Motor neuron (in vitro differentiated cells): ENCODE results near the gene TPTE. TPM values are rescaled to one million over a fixed set of nuclear protein-coding genes. Genes with fewer than 3 reads are reported as not detected.
A peak's percentile ranks its signal among the peaks of the same experiment; 100 is the strongest.
"Not testable (repeated sequence)": the region's sequence is repeated elsewhere in the genome, so short reads cannot be mapped to it uniquely, and the experiment has no call there.

Source experiments
- ATAC-seq, 8 experiments: fragments of 200-7000 bp; cut with Tn5 transposase; replicated peaks in 6 of 8; 2 replicates each; pipeline ENCODE4 v1.8.0; 2021; ENCODE audit warnings: mild to moderate bottlenecking in 8 of 8, moderate library complexity in 8 of 8
- H3K27ac ChIP-seq, 2 donors: fragments of 250-450 bp; sonication (Bioruptor Pico); 2 replicates each; pipeline ENCODE4 v1.9.0; 2021; ENCODE audit warnings: antibody characterized with exemption in 2 of 2, mild to moderate bottlenecking in 2 of 2, moderate library complexity in 1 of 2
- H3K4me1 ChIP-seq, 2 donors: fragments of 250-450 bp; sonication (Bioruptor Pico); replicated peaks in 1 of 2; 2 replicates each; pipeline ENCODE4 v1.6.1; 2021; ENCODE audit warnings: antibody characterized with exemption in 2 of 2, mild to moderate bottlenecking in 2 of 2, moderate library complexity in 1 of 2
- H3K4me3 ChIP-seq, 5 donors: fragments of 250-450 bp; sonication (Bioruptor Pico); 2 replicates each; pipeline ENCODE4 v1.9.0; 2021; ENCODE audit warnings: antibody characterized with exemption in 5 of 5, mild to moderate bottlenecking in 5 of 5, moderate library complexity in 4 of 5
- WGBS, 10 experiments: fragments of 450-650 bp; shearing (Covaris generic); methylation state at CpG; one replicate each; pipeline ENCODE4 v1.0.0; 2022; 5-methylcytosine and 5-hydroxymethylcytosine counted together
- in situ Hi-C, 9 experiments: fragments of 400-800 bp; cut with MboI; loops; one replicate each; pipeline ENCODE4 v1.15.0; 2021; ENCODE audit warnings: low sequenced_read_pairs in 9 of 9, low pct_unique_long_range_greater_than_20kb in 2 of 9; ENCODE audit not compliant: unreplicated experiment in 9 of 9
- total RNA-seq, 8 experiments: library from RNA; unstranded; fragments of 300-600 nt; gene quantifications; 2 replicates each; pipeline versions ENCODE4 v1.2.3 to v1.2.4, GENCODE V29; 2022

Gene TPTE
- total RNA-seq, 8 experiments from 2014 or later: 0.14 TPM; not detected in 7

- 17 to 93% (median 54%) methylated on average over 1 to 6 of the region's 6 CpGs; no CpG with 5 or more reads in 1 of the 10 experiments for WGBS, 10 experiments
- H3K4me3 ChIP-seq, H3K27ac ChIP-seq, ATAC-seq, in situ Hi-C loops, H3K4me1 ChIP-seq: not testable (repeated sequence)
These were observed 109.4 kb downstream of the TPTE start for GRCh38 chr21:10630829-10631228.

GRCh38 chr21:10631316-10631715, 109.9 kb downstream of the TPTE start:
- ATAC-seq, in situ Hi-C loops, H3K4me3 ChIP-seq, H3K4me1 ChIP-seq, H3K27ac ChIP-seq: not testable (repeated sequence)
- WGBS, 10 experiments: 0 to 71% (median 13%) methylated on average over 1 to 5 of the region's 5 CpGs; no CpG with 5 or more reads in 1 of the 10 experiments

DNA sequence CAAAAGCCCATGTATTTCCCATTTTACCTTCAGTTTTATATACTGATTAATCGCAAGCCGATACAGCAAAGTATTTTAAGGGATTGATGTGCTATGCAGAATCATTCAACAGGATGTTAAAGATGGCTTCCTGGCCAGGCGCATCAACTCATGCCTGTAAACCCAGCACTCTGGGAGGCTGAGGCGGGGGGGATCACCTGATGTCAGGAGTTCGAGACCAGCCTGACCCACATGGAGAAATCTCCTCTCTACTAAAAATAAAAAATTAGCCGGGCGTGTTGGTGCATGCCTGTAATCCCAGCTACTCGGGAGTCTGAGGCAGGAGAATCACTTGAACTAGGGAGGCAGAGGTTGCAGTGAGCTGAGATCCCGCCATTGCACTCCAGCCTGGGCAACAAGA, 116.8 kb downstream of the TPTE start:
- H3K27ac ChIP-seq, in situ Hi-C loops, ATAC-seq, H3K4me1 ChIP-seq, H3K4me3 ChIP-seq: not testable (repeated sequence)
- 2 to 51% (median 29%) methylated on average over 2 to 9 of the region's 9 CpGs for WGBS, 10 experiments

- Histone ChIP-seq H3K4me1 (no peaks in the 10 kb centered on the region), H3K27ac (no peak overlapping the region), H3K4me3 (no peak overlapping the region)
- WGBS, 10 experiments: 2 to 51% (median 16%) methylated on average over 2 to 4 of the region's 4 CpGs
- in situ Hi-C loops: no loop called here
- ATAC-seq: no peak
These were observed 117.7 kb downstream of the TPTE start for GRCh38 chr21:10639123-10639522.

DNA sequence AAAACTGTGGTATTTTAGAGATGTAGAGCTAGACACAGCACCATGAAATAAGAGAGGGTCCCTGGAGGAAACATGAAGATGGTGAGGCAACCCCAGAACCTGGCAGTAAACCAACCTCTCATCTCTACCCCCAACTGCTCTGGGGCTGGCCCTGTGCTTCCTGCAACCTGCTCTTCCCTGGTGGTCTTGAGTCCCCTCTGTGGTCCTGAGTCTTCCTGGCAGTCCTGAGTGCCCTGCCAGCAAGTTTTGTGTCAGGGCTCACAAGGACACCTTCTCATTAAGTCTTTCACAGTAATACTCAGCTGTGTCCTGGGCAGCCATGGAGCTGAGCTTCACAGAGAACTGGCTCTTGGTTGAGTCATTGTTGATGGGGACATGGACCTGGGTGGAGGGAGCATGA, 118.4 kb downstream of the TPTE start:
- H3K4me3 ChIP-seq, in situ Hi-C loops, H3K4me1 ChIP-seq, ATAC-seq, H3K27ac ChIP-seq: not testable (repeated sequence)

- ATAC-seq: no peak
- Histone ChIP-seq H3K4me3 (no peak overlapping the region), H3K27ac (no peak overlapping the region), H3K4me1 (no peaks in the 10 kb centered on the region)
- in situ Hi-C loops: no loop called here
- WGBS, 10 experiments: 0 to 20% (median 6%) methylated on average over 1 to 4 of the region's 4 CpGs; no CpG with 5 or more reads in 2 of the 10 experiments
These were observed 119.1 kb downstream of the TPTE start for GRCh38 chr21:10640446-10640845.

DNA sequence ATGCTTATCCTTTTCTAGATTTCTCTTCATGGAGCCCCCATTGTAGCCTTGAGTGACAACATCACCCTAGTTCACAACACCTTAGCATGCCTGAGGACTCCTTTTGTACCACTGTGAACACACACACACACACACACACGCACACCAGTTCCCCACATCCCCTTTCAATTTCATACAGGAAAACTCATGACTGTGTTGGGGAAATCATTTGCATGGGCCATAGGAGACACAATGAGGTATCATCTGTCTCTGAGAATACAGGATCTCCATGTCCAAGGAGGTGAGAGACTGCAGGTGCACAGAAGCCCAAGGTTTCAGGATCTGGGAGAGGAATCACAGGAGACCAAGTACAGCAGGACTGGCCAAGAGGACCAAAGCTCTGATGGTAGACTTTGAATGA, 119.7 kb downstream of the TPTE start:
- in situ Hi-C loops: no loop called here
- 8 to 78% (median 20%) methylated on average over 1 of the region's 1 CpG; no CpG with 5 or more reads in 3 of the 10 experiments for WGBS, 10 experiments
- no peak overlapping the region for H3K4me3 ChIP-seq
- no peak overlapping the region for H3K27ac ChIP-seq
- no peaks in the 10 kb centered on the region for H3K4me1 ChIP-seq
- ATAC-seq: no peak

DNA sequence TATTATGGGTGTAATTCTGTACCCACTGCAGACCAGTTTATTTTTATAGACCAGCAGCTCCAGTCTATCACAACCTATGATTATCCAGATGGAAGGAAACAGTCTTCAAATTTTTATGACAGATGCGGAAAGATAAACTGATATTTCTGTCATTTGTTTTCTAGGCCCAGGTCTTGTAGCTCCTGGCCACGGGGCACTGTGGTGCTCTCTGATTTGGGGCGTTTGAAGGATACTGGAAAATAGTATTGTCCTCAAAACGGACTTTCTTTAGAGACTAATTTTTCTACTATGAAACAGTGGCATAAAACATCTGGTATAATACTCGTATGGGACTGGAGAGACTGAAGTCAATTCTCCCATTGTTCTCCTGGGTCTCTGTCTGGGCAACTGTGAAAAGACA, 124.3 kb downstream of the TPTE start:
- 0 to 21% (median 2%) methylated on average over 1 to 5 of the region's 5 CpGs; no CpG with 5 or more reads in 1 of the 10 experiments for WGBS, 10 experiments
- H3K4me3 ChIP-seq, H3K27ac ChIP-seq, ATAC-seq, in situ Hi-C loops, H3K4me1 ChIP-seq: not testable (repeated sequence)

GRCh38 chr21:10649350-10650149, 128.2 kb downstream of the TPTE start:
- not testable (repeated sequence) for H3K4me1 ChIP-seq, ATAC-seq, H3K4me3 ChIP-seq, H3K27ac ChIP-seq
- in situ Hi-C loops: loop anchor here in 1 of 9 experiments (25.0 kb wide), 1 partner anchor 87 kb away; no protein-coding TSS in a partner anchor
- 0 to 33% (median 14%) methylated on average over 1 to 4 of the region's 4 CpGs for WGBS, 10 experiments

DNA sequence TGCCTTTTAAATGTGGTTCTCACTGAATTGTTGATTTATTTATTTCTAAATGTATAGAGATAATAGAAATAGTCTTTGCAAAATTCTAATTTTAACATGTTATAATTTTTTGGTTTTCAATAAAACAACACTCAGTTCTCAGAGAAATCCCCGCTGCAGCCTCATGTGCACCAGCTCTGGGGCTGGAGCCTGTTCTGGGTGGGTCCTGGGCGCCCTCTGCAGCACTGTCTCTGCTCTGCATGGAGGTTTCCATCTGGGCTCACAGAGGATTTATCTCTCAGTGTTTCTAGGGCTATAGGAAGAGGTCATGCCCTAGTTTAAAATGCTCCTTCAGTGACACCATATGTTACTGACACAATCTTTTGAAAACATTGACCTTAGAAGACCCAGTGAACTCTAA, 128.9 kb downstream of the TPTE start:
- 0 to 23% (median 10%) methylated on average over 1 to 2 of the region's 2 CpGs; no CpG with 5 or more reads in 1 of the 10 experiments for WGBS, 10 experiments
- ATAC-seq: peak in 2 of 8 experiments; percentile 53 to 69
- H3K4me1 ChIP-seq, H3K27ac ChIP-seq, H3K4me3 ChIP-seq: not testable (repeated sequence)
- in situ Hi-C loops: loop anchor here in 1 of 9 experiments (25.0 kb wide), 1 partner anchor 88 kb away; no protein-coding TSS in a partner anchor
